ENCODE data around the gene ZNF446.

GRCh38 chr19:58460039-58460438, 16.1 kb upstream of the ZNF446 start:
- TF ChIP-seq CTCF (IDR thresholded peaks at IDR 0.05; ENCODE audit: borderline replicate concordance, extremely low read depth, low read length, poor library complexity, severe bottlenecking) (no peak), EZH2 (IDR thresholded peaks at IDR 0.05; ENCODE audit: borderline replicate concordance, low read depth, low read length, severe bottlenecking) (no peak)

Measured in DND-41 (cell line).